GM12891 (cell line): Measurements from ENCODE around the gene TRMU.
"Not testable (repeated sequence)": the region's sequence is repeated elsewhere in the genome, so short reads cannot be mapped to it uniquely, and the experiment has no call there.

Experiments used
- DNase-seq: peaks from one replicate; pipeline ENCODE4 v3.0.0; 2011; ENCODE audit warnings: low spot score; ENCODE audit not compliant: insufficient read length
- FAIRE-seq: peaks from 2 replicates; lab custom pipeline; 2011; peaks lifted over from hg19 to GRCh38; lab: Jason Lieb, UNC
- PAX5 ChIP-seq: IDR thresholded peaks from 2 replicates; pipeline ENCODE4 v1.6.1; 2011; ENCODE audit warnings: low read length, moderate library complexity, mild to moderate bottlenecking; ENCODE audit not compliant: insufficient read depth, severe bottlenecking
- POLR2A ChIP-seq: IDR thresholded peaks from 2 replicates; pipeline ENCODE4 v1.6.1; 2011; ENCODE audit warnings: low read depth, low read length, control low read depth
- POLR2AphosphoS5 ChIP-seq: IDR thresholded peaks from 2 replicates; pipeline ENCODE4 v1.6.1; 2011; ENCODE audit warnings: low read depth, low read length, control low read depth
- POU2F2 ChIP-seq: IDR thresholded peaks from 2 replicates; pipeline ENCODE4 v1.6.1; 2011; ENCODE audit warnings: low read depth, mild to moderate bottlenecking, control low read depth, low read length, moderate library complexity
- SPI1 ChIP-seq: IDR thresholded peaks from 2 replicates; pipeline ENCODE4 v1.6.1; 2011; ENCODE audit warnings: low read depth, low read length, control low read depth
- TAF1 ChIP-seq: IDR thresholded peaks from 2 replicates; pipeline ENCODE4 v1.6.1; 2011; ENCODE audit warnings: low read depth, low read length, control low read depth

TRMU gene

DNA sequence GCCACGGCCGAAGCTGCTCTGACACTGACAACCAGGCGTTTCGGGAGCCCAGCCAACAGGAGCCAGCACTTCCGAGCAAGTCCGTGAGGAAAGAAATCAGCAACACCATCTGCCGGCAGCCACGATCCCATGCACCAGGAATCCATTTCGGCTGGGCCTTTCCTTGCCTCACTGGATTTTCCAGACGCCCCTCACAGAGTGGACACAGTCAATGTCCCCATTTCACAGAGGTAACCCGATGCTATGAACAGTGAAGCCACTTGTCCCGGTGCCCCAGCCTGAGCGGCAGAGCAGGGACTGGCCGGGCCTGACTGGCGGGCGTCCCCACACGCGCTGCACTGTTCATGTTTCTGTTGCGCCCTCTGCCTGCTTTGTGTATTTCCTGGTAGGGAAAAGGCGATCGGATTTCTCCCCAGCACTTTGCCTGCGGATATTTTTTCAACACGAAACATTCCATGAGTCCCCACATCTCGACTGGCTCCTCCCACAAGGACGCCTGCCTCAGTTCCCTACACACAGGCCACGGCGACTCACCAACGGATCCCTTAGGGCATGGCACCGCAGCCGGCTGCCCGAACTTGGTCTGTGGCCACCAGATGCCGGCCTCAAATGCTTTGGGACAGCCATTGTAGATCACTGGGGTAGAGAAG is 55.3 kb downstream of the TRMU start:
- TF ChIP-seq SPI1 (no peak), POLR2AphosphoS5 (no peak), POLR2A (no peak), TAF1 (no peak), POU2F2 (no peak), PAX5 (no peak)
- DNase-seq (no peak), FAIRE-seq (no peak)

DNA sequence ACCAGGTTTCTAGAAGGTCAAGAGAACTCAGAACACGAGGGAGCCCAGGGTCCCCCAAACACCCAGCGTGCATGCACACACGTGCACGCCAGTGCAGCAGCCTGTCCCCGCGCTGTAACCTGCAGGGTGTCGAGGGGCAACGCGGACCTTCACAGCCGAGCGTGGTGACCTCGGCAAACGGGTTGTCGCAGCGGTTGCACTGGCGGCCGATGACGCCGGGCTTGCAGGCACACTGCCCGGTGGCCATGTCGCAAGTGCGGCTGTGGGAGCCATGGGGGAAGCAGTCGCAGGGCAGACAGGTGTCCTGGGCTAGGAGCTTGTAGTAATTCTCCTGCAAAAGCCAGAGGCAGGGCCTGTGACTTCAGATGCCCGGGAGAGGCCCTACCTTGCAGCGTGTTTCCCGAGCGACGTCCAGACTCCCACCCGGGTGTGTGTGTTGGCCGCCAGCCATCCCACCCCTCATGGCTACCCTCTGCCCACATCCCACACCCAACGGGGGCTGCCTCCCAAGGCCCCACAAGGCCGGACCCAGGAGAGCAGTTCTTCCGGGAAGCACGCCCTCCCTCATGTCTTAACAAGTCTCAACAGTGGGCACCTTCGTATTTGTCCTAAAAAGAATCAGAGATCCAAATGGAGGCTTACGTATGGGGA is 56.1 kb downstream of the TRMU start:
- TF ChIP-seq SPI1 (no peak), PAX5 (no peak), TAF1 (no peak), POU2F2 (no peak), POLR2A (no peak), POLR2AphosphoS5 (no peak)
- no peak for FAIRE-seq
- no peak for DNase-seq

DNA sequence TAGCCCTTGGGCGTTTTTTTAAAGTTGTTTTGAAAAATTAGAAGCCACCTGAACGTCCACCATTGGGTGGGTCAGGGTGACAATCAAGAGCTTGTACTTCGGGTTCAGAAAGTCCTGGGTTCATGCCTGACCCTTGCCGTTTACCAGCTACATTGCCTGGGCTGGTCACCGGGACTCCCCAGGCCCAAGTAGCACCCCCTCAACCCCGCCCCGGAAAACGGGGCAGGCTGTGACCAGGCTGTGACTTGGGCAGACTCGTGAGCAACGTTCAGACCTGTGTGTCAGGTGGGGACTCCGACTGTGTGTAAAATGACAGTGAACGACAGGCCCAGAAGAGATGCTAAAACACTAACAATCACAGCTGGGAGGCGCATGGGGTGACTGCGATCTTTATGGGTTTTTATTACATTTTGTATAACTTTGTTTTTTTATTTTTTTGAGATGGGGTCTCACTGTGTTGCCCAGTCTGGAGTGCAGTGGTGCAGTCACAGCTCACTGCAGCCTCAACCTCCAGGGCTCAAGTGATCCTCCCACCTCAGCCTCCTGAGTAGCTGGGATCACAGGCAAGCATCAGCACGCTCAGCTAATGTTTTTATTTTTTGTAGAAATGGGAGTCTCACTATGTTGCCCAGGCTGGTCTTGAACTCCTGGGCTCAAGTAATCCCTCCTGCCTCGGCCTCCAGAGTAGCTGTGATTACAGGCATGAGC is 56.8 kb downstream of the TRMU start:
- DNase-seq (no peak), FAIRE-seq (no peak)
- TF ChIP-seq SPI1 (no peak), PAX5 (no peak), POU2F2 (no peak), TAF1 (no peak), POLR2AphosphoS5 (no peak), POLR2A (no peak)

DNA sequence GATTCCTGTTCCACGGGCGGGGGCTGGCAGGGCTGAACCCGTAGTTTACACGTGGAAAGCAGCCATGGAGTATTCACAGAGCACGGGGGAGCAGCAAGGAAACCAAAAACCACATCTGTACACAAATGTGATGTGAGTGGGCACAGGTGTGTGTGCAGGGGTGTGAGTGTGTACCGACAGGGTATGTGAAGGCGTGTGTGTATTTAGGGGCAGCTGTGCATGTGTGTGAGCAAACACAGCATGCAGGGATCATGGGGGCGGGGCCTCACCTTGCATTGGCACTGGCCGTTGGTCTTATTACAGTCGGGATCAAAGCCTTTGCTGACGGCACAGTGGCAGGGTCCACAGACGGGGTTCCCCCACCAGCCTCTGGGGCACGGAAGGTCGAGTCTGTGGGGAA is 58.4 kb downstream of the TRMU start:
- no peak for DNase-seq
- TF ChIP-seq PAX5 (no peak), POU2F2 (no peak), SPI1 (no peak), POLR2AphosphoS5 (no peak), TAF1 (no peak), POLR2A (no peak)
- FAIRE-seq, result no peak

DNA sequence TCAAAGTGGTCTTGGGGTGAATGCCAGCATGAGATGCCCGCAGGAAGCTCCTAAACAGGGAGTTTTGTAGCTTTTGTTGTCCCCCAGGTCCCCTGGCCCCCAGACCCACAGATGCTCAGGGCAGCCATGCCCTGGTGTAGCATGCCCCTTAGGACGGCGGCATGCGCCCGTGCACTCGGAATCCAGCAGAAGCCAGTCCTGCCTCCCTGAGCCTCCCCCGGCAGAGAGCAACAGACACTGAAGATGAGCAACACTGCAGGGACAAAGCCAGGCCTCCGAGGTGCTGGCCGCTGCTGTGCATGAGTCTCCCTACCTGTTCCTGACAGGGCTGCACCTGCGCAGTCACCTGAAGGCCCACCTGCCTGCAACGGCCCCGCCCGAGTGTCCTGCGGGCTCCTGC is 59.1 kb downstream of the TRMU start:
- DNase-seq, result no peak
- no peak for FAIRE-seq
- no peak for TF ChIP-seq TAF1
- TF ChIP-seq POLR2AphosphoS5, result no peak
- no peak for TF ChIP-seq SPI1
- TF ChIP-seq PAX5, result no peak
- no peak for TF ChIP-seq POLR2A
- TF ChIP-seq POU2F2, result no peak

DNA sequence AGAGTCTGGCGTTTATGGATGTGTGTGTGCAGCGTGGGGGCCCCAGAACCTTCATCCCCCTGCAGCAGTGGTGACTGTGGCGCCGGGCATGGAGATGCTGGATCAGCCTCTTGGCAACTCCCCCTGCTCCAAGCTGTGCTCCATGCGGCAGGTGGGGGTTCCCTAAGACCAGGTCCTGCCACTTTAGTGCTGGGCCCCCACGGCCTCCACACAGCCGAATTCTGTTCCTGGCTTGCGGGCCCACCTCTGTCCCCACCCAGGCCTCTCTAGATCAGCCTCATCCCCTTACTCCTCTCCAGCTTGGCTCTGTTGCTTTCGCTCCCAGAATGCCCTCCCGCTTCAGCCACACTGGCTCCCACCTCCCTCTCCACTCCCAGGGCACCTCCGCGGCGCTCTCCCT is 59.6 kb downstream of the TRMU start:
- DNase-seq (no peak), FAIRE-seq (no peak)

DNA sequence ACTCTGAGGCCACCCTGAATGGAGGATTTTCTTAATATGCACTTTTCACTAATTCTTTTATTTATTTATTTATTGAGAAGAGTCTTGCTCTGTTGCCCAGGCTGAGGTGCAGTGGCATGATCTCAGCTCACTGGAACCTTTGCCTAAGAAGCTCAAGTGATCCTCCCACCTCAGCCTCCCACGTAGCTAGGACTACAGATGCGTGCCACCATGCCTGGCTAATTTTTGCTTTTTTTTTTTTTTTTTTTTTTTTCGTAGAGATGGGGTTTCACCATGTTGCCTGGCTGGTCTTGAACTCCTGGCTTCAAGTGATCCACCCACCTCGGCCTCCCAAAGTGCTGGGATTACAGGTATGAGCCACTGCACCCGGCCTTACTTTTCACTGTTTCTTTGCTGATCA is 61.5 kb downstream of the TRMU start:
- not testable (repeated sequence) for FAIRE-seq

More for the DNA sequence above, 59.6 kb downstream of the TRMU start:
- TF ChIP-seq PAX5, result no peak
- TF ChIP-seq TAF1, result no peak
- TF ChIP-seq SPI1, result no peak
- no peak for TF ChIP-seq POLR2AphosphoS5
- no peak for TF ChIP-seq POLR2A
- no peak for TF ChIP-seq POU2F2

DNA sequence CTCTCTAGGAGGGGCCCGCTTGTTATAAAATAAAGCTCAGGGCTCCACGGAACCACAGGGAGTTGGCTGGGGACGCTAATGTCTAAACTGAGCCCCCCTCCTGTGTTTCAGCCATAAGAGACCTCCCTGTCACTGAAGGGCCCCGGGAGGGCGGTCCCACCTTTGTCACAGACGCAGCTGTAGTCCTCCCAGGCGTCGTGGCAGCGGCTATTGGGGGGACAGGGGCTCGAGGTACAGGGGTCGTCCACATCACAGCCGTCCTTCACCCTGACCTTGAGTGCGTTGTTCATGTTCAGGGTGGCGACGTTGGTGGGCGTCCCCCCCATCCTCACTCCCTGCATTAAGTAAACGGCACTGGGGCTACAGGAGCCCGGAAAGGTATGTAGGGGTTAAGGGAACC is 62.0 kb downstream of the TRMU start:
- TF ChIP-seq POU2F2 (no peak), SPI1 (no peak), TAF1 (no peak), POLR2A (no peak), POLR2AphosphoS5 (no peak), PAX5 (no peak)
- DNase-seq (no peak), FAIRE-seq (no peak)

More for the DNA sequence above, 61.5 kb downstream of the TRMU start:
- not testable (repeated sequence) for DNase-seq

DNA sequence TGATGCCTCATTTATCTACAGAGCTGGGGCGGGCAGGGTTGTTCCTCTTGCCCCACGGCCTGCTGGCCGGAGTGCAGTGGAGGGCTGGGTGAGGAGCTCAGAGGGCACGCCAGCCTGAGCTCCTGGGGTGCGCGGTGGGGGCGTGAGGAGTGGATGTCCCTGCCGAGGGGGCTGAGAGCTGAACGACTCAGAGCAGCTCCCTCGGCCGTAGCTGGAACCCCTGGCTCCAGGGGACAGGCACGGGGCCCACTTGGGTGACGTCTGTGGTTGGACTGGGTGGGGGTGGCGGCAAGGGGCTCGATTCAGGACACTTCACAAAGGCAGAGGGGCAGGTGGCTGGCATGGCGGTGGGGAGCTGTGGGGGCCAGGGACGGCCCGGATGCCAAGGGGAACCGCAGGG is 62.4 kb downstream of the TRMU start:
- TF ChIP-seq TAF1 (no peak), POU2F2 (no peak), POLR2AphosphoS5 (no peak), SPI1 (no peak), POLR2A (no peak), PAX5 (no peak)
- FAIRE-seq (no peak), DNase-seq (no peak)
